HG02884 (cell line): ENCODE data around the gene MICAL2.

ENCODE experiments used
- ATAC-seq: cut with Tn5 transposase; IDR thresholded peaks from one replicate; pipeline ENCODE4 v1.9.1; 2021; ENCODE audit warnings: mild to moderate bottlenecking, moderate library complexity; ENCODE audit not compliant: unreplicated experiment

Gene MICAL2

DNA sequence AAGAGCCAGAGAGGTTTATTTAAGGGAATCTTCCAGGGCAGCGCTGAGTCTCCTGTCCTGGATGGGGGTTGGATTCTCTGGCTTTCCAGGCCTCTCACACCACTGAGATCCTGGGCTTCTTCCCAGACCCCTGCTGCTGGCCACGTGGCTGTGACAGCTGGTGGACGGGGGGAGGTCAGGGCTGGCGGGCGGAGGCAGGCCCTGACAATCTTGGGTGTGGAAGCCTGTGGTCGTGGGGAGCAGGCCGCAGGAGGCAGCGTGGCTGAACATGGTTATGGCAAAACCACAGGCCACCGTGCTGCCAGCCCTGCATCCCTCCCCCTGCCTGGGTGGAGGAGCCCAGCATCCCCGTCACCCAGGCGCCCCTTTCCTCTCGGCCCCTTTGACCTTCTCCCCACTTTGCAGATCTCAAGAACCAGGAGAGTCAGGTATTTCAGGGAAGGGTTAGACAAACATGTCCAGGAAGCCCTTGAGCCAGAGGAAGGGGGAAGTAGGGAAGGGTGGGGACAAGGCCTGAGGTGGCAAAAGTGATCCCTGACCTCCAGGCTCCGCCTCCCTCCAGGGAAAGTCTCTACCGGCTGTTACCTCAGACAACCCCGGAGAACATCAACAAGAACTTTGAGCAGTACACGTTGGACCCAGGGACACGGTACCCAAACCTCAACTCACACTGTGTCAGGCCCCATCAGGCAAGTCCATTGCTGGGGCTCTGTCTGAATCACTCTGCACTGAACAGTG is 111.8 kb downstream of the MICAL2 start:
- no peak for ATAC-seq

- ATAC-seq = no peak
Measured at GRCh38 chr11:12223771-12224536, 113.6 kb downstream of the MICAL2 start.

GRCh38 chr11:12224537-12224893 is 114.1 kb downstream of the MICAL2 start:
- peak; percentile 94 for ATAC-seq

GRCh38 chr11:12225046-12225739 is 114.8 kb downstream of the MICAL2 start:
- ATAC-seq = no peak

DNA sequence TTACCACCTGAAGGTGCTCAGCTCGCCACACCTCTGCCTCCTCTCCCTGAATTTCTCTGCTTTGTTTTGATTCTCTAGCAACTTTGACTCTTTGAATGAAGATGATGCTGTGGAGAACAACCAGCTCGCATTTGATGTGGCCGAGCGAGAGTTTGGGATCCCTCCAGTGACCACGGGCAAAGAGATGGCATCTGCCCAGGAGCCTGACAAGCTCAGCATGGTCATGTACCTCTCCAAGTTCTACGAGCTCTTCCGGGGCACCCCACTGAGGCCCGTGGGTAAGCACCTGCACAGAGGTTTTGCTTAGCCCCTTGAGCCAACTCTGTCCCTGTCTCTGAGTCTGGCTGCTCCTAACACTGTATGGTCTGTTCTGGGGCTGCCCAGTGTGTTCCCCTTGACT is 115.7 kb downstream of the MICAL2 start:
- ATAC-seq = no peak

DNA sequence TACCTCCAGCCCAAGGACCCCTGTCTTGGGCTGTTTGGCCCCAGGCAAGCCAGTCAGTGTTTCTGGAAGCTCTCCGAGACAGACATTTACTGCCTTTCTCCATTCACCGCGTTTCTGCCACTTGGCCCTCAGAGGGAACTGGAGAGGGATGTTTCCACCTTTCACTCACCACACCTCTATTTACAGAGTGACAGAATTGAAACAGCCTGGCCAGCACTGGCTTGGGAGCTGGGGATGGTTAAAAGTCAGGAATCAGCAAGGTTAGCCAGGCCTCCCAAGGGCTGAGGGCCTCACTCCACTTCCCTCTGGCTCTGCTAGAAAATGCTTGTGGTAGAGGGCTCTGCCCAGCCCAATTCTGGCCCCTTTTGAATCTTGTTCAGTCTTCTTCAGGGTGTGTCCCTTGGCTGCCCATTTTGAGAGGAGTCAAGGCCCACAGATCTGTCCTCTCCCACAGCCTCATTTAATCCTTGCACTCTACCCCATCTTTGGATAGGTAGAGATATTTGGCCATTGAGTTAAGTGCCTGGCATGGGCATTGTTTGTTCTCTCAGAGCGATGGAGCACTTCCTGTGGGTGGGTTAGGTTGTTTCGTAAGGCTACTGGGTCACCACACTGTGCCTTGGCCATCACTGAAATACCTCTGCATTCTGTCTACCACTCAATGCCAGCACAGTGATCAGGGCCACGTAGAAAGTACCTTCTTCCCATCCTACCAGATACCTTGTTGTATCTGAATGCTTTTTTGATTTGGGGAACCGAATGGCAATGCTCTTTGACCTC is 119.2 kb downstream of the MICAL2 start:
- ATAC-seq = no peak

DNA sequence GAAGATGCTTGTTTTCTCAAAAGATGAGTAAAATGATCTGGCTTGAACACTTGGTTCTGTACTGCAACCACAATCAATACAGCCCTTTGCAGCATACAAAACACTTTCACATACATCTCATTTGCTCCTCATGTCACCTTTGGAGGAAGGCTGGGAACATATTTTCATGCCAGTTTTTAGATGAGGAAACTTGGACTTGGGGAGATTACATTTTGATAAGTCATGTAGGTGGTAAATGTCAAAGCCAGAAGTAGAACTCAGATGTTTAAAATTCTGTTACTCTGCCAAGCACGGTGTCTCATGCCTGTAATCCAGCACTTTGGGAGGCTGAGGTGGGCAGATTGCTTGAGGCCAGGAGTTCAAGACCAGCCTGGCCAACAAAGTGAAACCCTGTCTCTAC is 121.8 kb downstream of the MICAL2 start:
- ATAC-seq = no peak

DNA sequence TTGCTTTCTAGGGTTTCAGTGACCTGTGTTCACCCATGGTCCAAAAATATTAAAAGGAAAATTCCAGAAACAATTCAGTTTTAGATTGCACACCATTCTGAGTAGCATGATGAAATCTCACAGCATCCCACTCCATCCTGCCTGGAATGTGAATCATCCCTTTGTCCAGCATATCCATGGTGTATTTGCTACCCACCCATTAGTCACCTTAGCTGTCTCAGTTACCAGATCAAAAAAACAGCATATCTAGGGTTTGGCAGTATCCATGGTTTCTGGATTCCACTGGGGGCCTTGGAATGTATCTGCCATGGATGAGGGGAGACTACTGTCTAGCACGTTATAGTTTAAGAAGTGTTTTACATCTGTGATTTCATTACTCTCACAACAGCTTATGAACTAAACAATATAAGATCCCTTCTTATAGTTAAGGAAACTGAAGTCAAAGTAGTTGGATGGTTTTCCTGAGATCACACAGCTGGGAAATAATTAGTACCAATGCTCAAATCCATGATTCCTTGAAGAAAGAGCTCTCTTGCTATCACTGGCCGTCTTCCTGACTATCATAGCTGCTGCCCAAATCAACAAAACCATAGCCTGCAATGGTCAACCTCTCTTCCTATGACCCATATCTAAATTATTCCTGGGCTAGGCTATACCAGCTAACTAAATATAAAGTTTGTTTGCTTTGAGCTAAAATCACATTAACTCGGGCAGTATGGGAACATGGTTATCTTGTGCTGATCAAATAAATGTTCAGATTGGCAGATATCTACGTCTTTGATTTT is 122.6 kb downstream of the MICAL2 start:
- no peak for ATAC-seq

DNA sequence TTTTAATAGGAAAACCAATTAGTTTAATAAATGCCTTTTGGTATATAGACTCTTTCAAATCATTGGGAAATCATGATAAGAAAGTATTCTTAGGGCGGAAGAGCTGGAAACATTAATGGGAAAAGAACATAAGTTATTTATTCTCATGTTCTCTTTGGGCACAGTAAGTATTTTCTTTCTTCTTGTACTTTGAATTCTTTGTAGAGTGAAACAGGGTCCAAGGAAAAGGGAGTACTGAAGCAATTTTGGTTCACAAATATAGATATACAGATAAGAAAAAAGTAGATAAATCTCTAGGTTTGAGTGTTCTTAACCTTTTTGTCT is 123.2 kb downstream of the MICAL2 start:
- no peak for ATAC-seq

DNA sequence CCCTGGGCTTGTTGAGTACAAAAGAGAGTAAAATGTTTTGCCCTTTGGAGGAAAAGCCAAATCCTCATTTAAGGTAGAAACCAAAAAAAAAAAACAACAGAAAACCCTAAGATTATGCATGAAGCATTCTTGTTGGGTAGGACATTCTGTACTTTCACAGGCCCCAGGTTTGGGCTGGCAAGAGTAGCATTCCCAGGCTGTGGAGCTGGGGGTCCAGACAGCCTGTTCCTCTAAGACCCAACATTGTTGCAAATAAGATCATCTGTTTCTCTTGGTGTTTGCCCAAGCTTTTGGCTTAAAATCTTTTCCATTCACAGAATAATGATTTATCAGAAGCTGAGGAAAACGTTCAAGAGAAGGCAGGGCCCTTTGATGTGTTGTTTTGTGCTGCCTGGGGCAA is 123.8 kb downstream of the MICAL2 start:
- no peak for ATAC-seq

GRCh38 chr11:12235080-12235479 is 124.7 kb downstream of the MICAL2 start:
- no peak for ATAC-seq

- no peak for ATAC-seq
Measured at GRCh38 chr11:12235553-12235946, 125.2 kb downstream of the MICAL2 start.

DNA sequence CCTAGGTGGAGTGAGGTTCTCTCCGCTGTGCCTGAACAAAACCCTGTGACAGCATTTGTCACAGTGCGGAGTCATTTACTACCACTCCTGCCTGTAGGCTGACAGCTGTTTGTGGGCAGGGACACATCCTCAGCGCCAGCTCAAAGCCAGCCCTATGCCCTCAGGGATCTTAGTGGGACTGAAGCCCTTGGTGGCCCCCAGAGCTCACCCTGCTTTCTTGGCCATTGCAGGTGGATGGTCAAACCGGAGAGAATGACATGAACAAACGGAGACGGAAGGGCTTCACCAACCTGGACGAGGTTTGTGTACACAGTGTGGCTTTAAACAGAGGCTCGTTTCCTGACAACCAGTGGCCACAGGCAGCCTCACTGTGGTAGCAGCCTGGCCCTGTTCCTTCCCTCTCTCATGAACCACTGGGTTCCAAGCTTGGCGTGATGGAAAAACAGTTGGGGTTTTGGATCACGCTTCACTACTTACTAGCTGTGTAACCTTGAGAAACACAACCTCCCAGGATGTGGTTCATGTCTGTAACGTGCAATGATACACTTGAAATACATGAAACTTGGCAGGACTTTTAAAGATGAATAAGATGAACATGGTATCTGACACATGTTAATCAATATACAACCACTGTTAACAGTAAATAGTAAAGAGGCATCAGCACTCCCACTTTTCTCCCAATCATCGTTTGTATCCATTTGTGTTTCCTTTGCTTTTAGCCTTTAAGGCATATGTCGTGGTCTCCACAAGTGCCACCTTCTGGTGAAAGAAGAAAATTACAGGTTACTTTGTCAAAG is 125.8 kb downstream of the MICAL2 start:
- ATAC-seq = no peak

- ATAC-seq = no peak
Measured at GRCh38 chr11:12236744-12237101, 126.3 kb downstream of the MICAL2 start.

DNA sequence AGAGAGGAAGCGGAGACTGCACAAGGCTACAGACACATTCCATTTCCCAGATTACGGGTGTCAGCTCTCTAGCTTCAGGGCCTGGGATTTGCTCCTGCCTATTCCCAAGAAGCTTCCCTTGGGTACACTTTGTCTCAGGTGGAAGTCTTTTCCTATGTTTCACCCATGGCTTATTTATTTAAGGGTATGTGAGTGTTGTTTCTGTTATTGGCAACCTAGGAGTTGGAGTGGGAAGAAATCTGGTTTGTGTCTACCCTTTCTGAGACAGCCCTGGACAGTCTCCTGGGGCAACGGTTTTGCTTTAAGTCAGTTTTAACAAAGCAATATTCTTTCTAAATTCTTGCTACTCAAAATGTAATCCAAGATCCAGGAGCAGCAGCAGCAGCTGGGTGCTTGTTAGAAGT is 127.0 kb downstream of the MICAL2 start:
- ATAC-seq = no peak

GRCh38 chr11:12238420-12238819 is 128.0 kb downstream of the MICAL2 start:
- ATAC-seq = no peak

DNA sequence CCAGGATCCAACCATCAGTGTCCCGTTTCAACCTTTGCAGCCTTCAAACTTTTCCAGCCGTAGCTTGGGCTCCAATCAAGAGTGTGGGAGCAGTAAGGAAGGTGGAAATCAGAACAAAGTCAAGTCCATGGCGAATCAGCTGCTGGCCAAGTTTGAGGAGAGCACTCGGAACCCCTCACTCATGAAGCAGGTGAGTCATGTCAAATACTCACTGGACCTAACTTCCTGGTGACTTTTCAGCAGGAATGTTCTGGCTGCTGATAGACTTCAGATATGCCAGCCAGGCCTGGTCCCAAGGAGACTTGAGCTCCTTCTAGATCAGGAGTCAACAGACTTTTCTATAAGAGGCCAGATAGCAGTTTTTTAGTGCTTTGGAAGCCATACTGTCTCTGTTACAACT is 129.0 kb downstream of the MICAL2 start:
- no peak for ATAC-seq

- no peak for ATAC-seq
Measured at GRCh38 chr11:12239804-12240371, 129.5 kb downstream of the MICAL2 start.

DNA sequence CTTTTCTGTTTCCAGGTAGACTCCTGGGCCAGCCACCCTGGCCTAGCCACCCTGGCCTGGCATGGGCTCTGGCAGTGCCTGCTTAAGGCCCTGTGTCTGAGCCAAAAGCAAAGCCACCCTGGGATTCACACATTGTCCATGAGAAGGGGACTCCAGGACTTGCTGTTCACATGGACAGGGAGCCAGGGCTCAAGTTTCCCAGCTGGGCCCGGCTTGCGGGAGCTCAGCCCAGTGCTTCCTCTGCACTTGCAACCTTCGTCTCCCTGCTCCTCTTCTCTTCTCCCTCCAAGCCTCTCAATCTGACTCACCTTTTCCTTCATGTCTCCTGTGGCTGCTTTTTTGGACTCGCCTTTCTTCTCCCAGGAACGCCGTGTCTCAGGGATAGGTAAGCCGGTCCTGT is 130.3 kb downstream of the MICAL2 start:
- no peak for ATAC-seq

DNA sequence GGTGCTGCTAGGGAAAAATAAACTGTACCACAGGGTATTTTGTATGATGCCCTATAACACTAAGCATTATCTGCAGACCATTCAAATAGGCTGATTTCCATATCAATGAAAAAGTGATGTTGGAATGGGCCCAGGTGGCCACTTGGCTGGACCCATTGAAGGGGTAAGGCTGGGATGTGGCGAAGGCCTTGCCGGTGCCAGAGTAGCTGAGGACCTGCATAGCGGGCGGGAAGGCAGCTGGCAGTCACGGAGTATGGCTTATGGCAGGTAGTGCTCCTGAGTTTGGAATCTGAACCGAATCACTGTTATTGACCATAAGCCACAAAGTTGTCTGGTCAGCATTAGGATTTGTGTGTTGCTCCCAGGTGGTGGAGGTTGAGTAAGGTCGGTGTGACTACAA is 131.0 kb downstream of the MICAL2 start:
- ATAC-seq = no peak
